Stomach (tissue), 4 donors: ENCODE measurements around the gene RNF213.

Experiments
- POLR2A ChIP-seq, 4 donors: fragments of 450-650 bp; IDR thresholded peaks; one replicate each; pipeline ENCODE4 v1.6.1; 2016; ENCODE audit warnings: antibody characterized with exemption in 4 of 4, control low read depth in 2 of 4, mild to moderate bottlenecking in 1 of 4, moderate library complexity in 1 of 4
- POLR2AphosphoS5 ChIP-seq, 3 donors: sonication (generic); formaldehyde crosslinking; IDR thresholded peaks; one replicate each; pipeline ENCODE4 v1.6.1; 2016; ENCODE audit warnings: antibody characterized with exemption in 3 of 3
- TF ChIP-seq, protein P1 (sequence below), 7 experiments: fragments of 450-650 bp in 4 of 7; fragments of 200-600 bp in 3 of 7; sonication (generic) in 3 of 7; IDR thresholded peaks; one replicate each; pipeline ENCODE4 v1.5.1; 2016 to 2019; ENCODE audit warnings: antibody characterized with exemption in 7 of 7, control low read depth in 2 of 7, mild to moderate bottlenecking in 1 of 7

DNA sequence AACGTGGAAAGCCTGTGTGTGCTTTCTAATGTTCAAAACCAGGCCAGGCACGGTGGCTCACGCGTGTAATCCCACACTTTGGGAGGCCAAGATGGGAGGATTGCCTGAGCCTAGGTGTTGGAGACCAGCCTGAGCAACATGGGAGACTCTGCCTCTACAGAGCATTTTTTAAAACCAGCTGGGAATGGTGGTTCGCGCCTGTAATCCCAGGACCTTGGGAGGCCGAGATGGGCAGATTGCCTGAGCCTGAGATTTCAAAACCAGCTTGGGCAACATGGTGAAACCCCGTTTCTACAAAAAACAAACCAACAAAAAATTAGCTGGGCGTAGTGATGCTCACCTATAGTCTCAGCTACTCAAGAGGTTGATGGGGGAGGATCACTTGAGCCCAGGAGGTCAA, 26.4 kb downstream of the RNF213 start:
- TF ChIP-seq POLR2A (IDR thresholded peaks at IDR 0.05) (no peak), POLR2AphosphoS5 (IDR thresholded peaks at IDR 0.05) (no peak)
- TF ChIP-seq, protein P1, sequence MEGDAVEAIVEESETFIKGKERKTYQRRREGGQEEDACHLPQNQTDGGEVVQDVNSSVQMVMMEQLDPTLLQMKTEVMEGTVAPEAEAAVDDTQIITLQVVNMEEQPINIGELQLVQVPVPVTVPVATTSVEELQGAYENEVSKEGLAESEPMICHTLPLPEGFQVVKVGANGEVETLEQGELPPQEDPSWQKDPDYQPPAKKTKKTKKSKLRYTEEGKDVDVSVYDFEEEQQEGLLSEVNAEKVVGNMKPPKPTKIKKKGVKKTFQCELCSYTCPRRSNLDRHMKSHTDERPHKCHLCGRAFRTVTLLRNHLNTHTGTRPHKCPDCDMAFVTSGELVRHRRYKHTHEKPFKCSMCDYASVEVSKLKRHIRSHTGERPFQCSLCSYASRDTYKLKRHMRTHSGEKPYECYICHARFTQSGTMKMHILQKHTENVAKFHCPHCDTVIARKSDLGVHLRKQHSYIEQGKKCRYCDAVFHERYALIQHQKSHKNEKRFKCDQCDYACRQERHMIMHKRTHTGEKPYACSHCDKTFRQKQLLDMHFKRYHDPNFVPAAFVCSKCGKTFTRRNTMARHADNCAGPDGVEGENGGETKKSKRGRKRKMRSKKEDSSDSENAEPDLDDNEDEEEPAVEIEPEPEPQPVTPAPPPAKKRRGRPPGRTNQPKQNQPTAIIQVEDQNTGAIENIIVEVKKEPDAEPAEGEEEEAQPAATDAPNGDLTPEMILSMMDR (IDR thresholded peaks at IDR 0.05), result no peak
